AG09309 (cell line): ENCODE data around the gene MAP4K2.

Experiments used
- DNase-seq: peaks from one replicate; pipeline ENCODE4 v3.0.0-alpha.2; 2010; ENCODE audit warnings: low read depth
- H3K4me3 ChIP-seq: 2 replicates; pipeline ENCODE4 v1.5.1; 2011; ENCODE audit warnings: mild to moderate bottlenecking, low read depth, low read length, moderate library complexity; ENCODE audit not compliant: control insufficient read depth
- CTCF ChIP-seq: IDR thresholded peaks from 2 replicates; pipeline ENCODE4 v1.5.1; 2011; ENCODE audit warnings: mild to moderate bottlenecking, low read depth, low read length, inconsistent platforms; ENCODE audit not compliant: insufficient read depth, control insufficient read depth; ENCODE audit errors: missing control alignments

Gene MAP4K2

GRCh38 chr11:64763526-64764039 lies 39.4 kb downstream of the MAP4K2 start:
- no peak for DNase-seq
- no peak for TF ChIP-seq CTCF
- no peak overlapping the region for H3K4me3 ChIP-seq

- DNase-seq, result no peak
Measured at GRCh38 chr11:64762674-64763525, 40.1 kb downstream of the MAP4K2 start.

GRCh38 chr11:64762277-64762673 lies 40.7 kb downstream of the MAP4K2 start:
- no peak overlapping the region for H3K4me3 ChIP-seq
- DNase-seq, result no peak
- TF ChIP-seq CTCF, result no peak

More at GRCh38 chr11:64762674-64763525, 40.1 kb downstream of the MAP4K2 start:
- no peak for TF ChIP-seq CTCF
- no peak overlapping the region for H3K4me3 ChIP-seq

- no peak overlapping the region for H3K4me3 ChIP-seq
- TF ChIP-seq CTCF, result no peak
- DNase-seq, result no peak
Measured at GRCh38 chr11:64760759-64761420, 42.1 kb downstream of the MAP4K2 start.

- H3K4me3 ChIP-seq, result no peak within 1 kb of the TSS
- DNase-seq, result no peak
- TF ChIP-seq CTCF, result no peak
Measured at GRCh38 chr11:64759722-64760719, 43.0 kb downstream of the MAP4K2 start, which contains the start of gene PYGM. PYGM (minus strand) TSS chr11:64759974; CDS start chr11:64759898, 76 bp downstream.
